IMR-90 (cell line): ENCODE data around the gene SF3B3. TPM values are rescaled to one million over a fixed set of nuclear protein-coding genes. Genes with fewer than 3 reads are reported as not detected.

Experiments used
- ATAC-seq: fragments of 200-7000 bp; cut with Tn5 transposase; 2 replicates; pipeline ENCODE4 v1.9.1; 2020; ENCODE audit warnings: low read depth, mild to moderate bottlenecking, moderate library complexity
- BruUV-seq: library from RNA; stranded (reverse); fragments of 400-500 nt; replicated peaks from 2 replicates; lab custom pipeline; 2021; lab: Mats Ljungman, UMichigan
- CTCF ChIA-PET: fragments of 300-600 bp; formaldehyde crosslinking; extraction: SDS; loops from one replicate; lab custom pipeline; 2021; ENCODE audit warnings: antibody characterized with exemption; lab: Yijun Ruan, JAX
- POLR2A ChIA-PET: fragments of 300-600 bp; sonication (Branson Sonifier 250); formaldehyde crosslinking; loops from one replicate; lab custom pipeline; 2022; ENCODE audit warnings: antibody characterized with exemption; ENCODE audit not compliant: unreplicated experiment; lab: Charles Lee
- DNase-seq: peaks from one replicate; pipeline ENCODE4 v3.0.0; 2013
- H2AFZ ChIP-seq: replicated peaks from 2 replicates; pipeline ENCODE3; 2013; ENCODE audit warnings: low read length, mild to moderate bottlenecking; ENCODE audit not compliant: poor library complexity
- H2AK5ac ChIP-seq: 2 replicates; pipeline ENCODE4 v1.6.1; 2013; ENCODE audit warnings: low read depth, low read length, inconsistent platforms
- H2AK9ac ChIP-seq: replicated peaks from 2 replicates; pipeline ENCODE3; 2013; ENCODE audit warnings: mild to moderate bottlenecking, low read depth, low read length, moderate library complexity; ENCODE audit not compliant: poor library complexity
- H2BK120ac ChIP-seq: 2 replicates; pipeline ENCODE4 v1.6.1; 2013; ENCODE audit warnings: low read depth, low read length, inconsistent platforms
- H2BK15ac ChIP-seq: 3 replicates; pipeline ENCODE4 v1.6.1; 2013; ENCODE audit warnings: low read depth, low read length, inconsistent platforms
- H2BK20ac ChIP-seq: 2 replicates; pipeline ENCODE4 v1.6.1; 2013; ENCODE audit warnings: low read depth, mild to moderate bottlenecking, inconsistent platforms, low read length, moderate library complexity
- H2BK5ac ChIP-seq: 2 replicates; pipeline ENCODE4 v1.6.1; 2013; ENCODE audit warnings: mild to moderate bottlenecking, low read depth, low read length, inconsistent platforms; ENCODE audit not compliant: poor library complexity, severe bottlenecking
- H3K14ac ChIP-seq: replicated peaks from 2 replicates; pipeline ENCODE4 v1.6.1; 2013; ENCODE audit warnings: low read depth, low read length, inconsistent platforms
- H3K18ac ChIP-seq: 2 replicates; pipeline ENCODE4 v1.6.1; 2013; ENCODE audit warnings: low read depth, low read length, control low read depth
- H3K23ac ChIP-seq: 2 replicates; pipeline ENCODE4 v1.6.1; 2013; ENCODE audit warnings: low read depth, low read length, inconsistent platforms
- H3K27ac ChIP-seq: 2 replicates; pipeline ENCODE4 v1.5.1; 2013; ENCODE audit warnings: mild to moderate bottlenecking, control low read depth, low read length; ENCODE audit not compliant: insufficient read depth
- H3K27me3 ChIP-seq: 2 replicates; pipeline ENCODE4 v1.6.1; 2013; ENCODE audit warnings: low read length; ENCODE audit not compliant: control insufficient read depth, insufficient read depth
- H3K36me3 ChIP-seq: 2 replicates; pipeline ENCODE4 v1.6.1; 2013; ENCODE audit warnings: low read length, mixed read lengths; ENCODE audit not compliant: control insufficient read depth, insufficient read depth
- H3K4ac ChIP-seq: 2 replicates; pipeline ENCODE4 v1.6.1; 2013; ENCODE audit warnings: low read depth, low read length, inconsistent platforms
- H3K4me1 ChIP-seq: 2 replicates; pipeline ENCODE4 v1.6.1; 2013; ENCODE audit warnings: low read length, mixed read lengths; ENCODE audit not compliant: control insufficient read depth, insufficient read depth
- H3K4me2 ChIP-seq: 2 replicates; pipeline ENCODE4 v1.6.1; 2013; ENCODE audit warnings: low read depth, mild to moderate bottlenecking, control low read depth, low read length, moderate library complexity
- H3K4me3 ChIP-seq: 2 replicates; pipeline ENCODE4 v1.5.1; 2013; ENCODE audit warnings: low read depth, mild to moderate bottlenecking, control low read depth, low read length, moderate library complexity; ENCODE audit not compliant: insufficient read depth
- H3K56ac ChIP-seq: 2 replicates; pipeline ENCODE4 v1.6.1; 2013; ENCODE audit warnings: low read length, inconsistent platforms; ENCODE audit not compliant: insufficient read depth; ENCODE audit errors: extremely low read depth
- H3K79me1 ChIP-seq, 2 experiments: 2 replicates each; pipeline ENCODE4 v1.6.1; 2013; ENCODE audit warnings: low read length in 2 of 2, inconsistent platforms in 1 of 2, low read depth in 1 of 2
- H3K9ac ChIP-seq: 2 replicates; pipeline ENCODE4 v1.6.1; 2013; ENCODE audit warnings: low read depth, low read length, control low read depth
- H3K9me1 ChIP-seq: 2 replicates; pipeline ENCODE4 v1.6.1; 2013; ENCODE audit warnings: low read length, inconsistent platforms; ENCODE audit not compliant: insufficient read depth
- H3K9me3 ChIP-seq: 2 replicates; pipeline ENCODE4 v1.6.1; 2013; ENCODE audit warnings: low read length; ENCODE audit not compliant: control insufficient read depth, insufficient read depth
- H4K20me1 ChIP-seq: 2 replicates; pipeline ENCODE4 v1.6.1; 2013; ENCODE audit warnings: low read length, inconsistent platforms; ENCODE audit not compliant: insufficient read depth
- H4K5ac ChIP-seq: 2 replicates; pipeline ENCODE4 v1.6.1; 2013; ENCODE audit warnings: mild to moderate bottlenecking, low read depth, low read length, control low read depth
- H4K8ac ChIP-seq, 2 experiments: 2 replicates each; pipeline ENCODE4 v1.6.1; 2013; ENCODE audit warnings: low read depth in 2 of 2, low read length in 2 of 2, control low read depth in 1 of 2, inconsistent platforms in 1 of 2
- H4K91ac ChIP-seq: 2 replicates; pipeline ENCODE4 v1.6.1; 2013; ENCODE audit warnings: low read depth, low read length, inconsistent platforms; ENCODE audit not compliant: insufficient read depth
- BHLHE40 ChIP-seq: fragments of 150-350 bp; IDR thresholded peaks from 2 replicates; pipeline ENCODE4 v1.6.1; 2016; ENCODE audit warnings: mild to moderate bottlenecking, low read depth, low read length
- CEBPB ChIP-seq: IDR thresholded peaks from 2 replicates; pipeline ENCODE4 v1.6.1; 2012; ENCODE audit warnings: low read depth, low read length, improper control_type of control experiment
- CHD1 ChIP-seq: IDR thresholded peaks from 2 replicates; pipeline ENCODE4 v1.6.1; 2012; ENCODE audit warnings: low read depth, low read length, improper control_type of control experiment
- FOS ChIP-seq: fragments of 150-350 bp; IDR thresholded peaks from 2 replicates; pipeline ENCODE4 v1.6.1; 2016; ENCODE audit warnings: low read depth, low read length
- MAFK ChIP-seq: IDR thresholded peaks from 2 replicates; pipeline ENCODE4 v1.6.1; 2012; ENCODE audit warnings: low read depth, low read length, improper control_type of control experiment
- MAZ ChIP-seq: IDR thresholded peaks from 2 replicates; pipeline ENCODE4 v1.6.1; 2012; ENCODE audit warnings: low read depth, mild to moderate bottlenecking, low read length, improper control_type of control experiment, moderate library complexity, borderline replicate concordance
- MXI1 ChIP-seq: IDR thresholded peaks from 2 replicates; pipeline ENCODE4 v1.6.1; 2012; ENCODE audit warnings: low read depth, mild to moderate bottlenecking, low read length, moderate library complexity, borderline replicate concordance
- NFE2L2 ChIP-seq: fragments of 150-350 bp; IDR thresholded peaks from 2 replicates; pipeline ENCODE4 v1.6.1; 2016; ENCODE audit warnings: low read depth, mild to moderate bottlenecking, low read length
- POLR2A ChIP-seq: IDR thresholded peaks from 2 replicates; pipeline ENCODE4 v1.6.1; 2012; ENCODE audit warnings: mild to moderate bottlenecking, low read depth, low read length
- RAD21 ChIP-seq: IDR thresholded peaks from 2 replicates; pipeline ENCODE4 v1.6.1; 2012; ENCODE audit warnings: low read length, improper control_type of control experiment
- RCOR1 ChIP-seq: IDR thresholded peaks from 2 replicates; pipeline ENCODE4 v1.6.1; 2012; ENCODE audit warnings: mild to moderate bottlenecking, low read length, improper control_type of control experiment; ENCODE audit not compliant: insufficient replicate concordance
- RFX5 ChIP-seq: IDR thresholded peaks from 2 replicates; pipeline ENCODE4 v1.8.0; 2012; ENCODE audit warnings: low read depth, mild to moderate bottlenecking, low read length, moderate library complexity
- SMC3 ChIP-seq: fragments of 150-350 bp; IDR thresholded peaks from 2 replicates; pipeline ENCODE4 v1.6.1; 2016; ENCODE audit warnings: low read depth, mild to moderate bottlenecking, antibody characterized with exemption, low read length, moderate library complexity
- WGBS, 2 experiments: methylation state at CpG; one replicate each; pipeline versions ENCODE4 v1.1.5 to v1.1.7; 2013; ENCODE audit warnings: missing lambda C conversion rate in 2 of 2; ENCODE audit not compliant: insufficient read length in 1 of 2; ENCODE audit errors: extremely low coverage in 2 of 2; 5-methylcytosine and 5-hydroxymethylcytosine counted together
- dilution Hi-C: fragments of 300-500 bp; cut with HindIII; formaldehyde crosslinking; loops from one replicate; pipeline ENCODE4 v1.14.3; 2018; ENCODE audit warnings: low sequenced_read_pairs; ENCODE audit not compliant: unreplicated experiment
- in situ Hi-C: fragments of 300-500 bp; cut with MboI; formaldehyde crosslinking; loops from 3 replicates; pipeline ENCODE4 v1.14.3; 2019; ENCODE audit warnings: low sequenced_read_pairs, inconsistent platforms, mixed read lengths
- intact Hi-C: fragments of 100-400 bp; cut with micrococcal nuclease; formaldehyde crosslinking; loops from 2 replicates; pipeline ENCODE4 v1.10.0; 2022
- polyA plus RNA-seq, 3 experiments: library from polyadenylated mRNA; depleted of rRNA; stranded (reverse); fragments of >200 nt; gene quantifications; 2 replicates each; pipeline ENCODE4 v1.2.3, GENCODE V29; 2012; ENCODE audit warnings: low replicate concordance in 1 of 3
- total RNA-seq: library from RNA; depleted of rRNA; stranded (reverse); fragments of >200 nt; gene quantifications from 2 replicates; pipeline ENCODE4 v1.2.3, GENCODE V29; 2012
- TF ChIP-seq, protein P1 (sequence below): fragments of 150-350 bp; IDR thresholded peaks from 2 replicates; pipeline ENCODE4 v1.6.1; 2016; ENCODE audit warnings: low read depth, mild to moderate bottlenecking, low read length, moderate library complexity, borderline replicate concordance
- TF ChIP-seq, protein P2 (sequence below): fragments of 150-350 bp; IDR thresholded peaks from 2 replicates; pipeline ENCODE4 v1.6.1; 2017; ENCODE audit warnings: mild to moderate bottlenecking, antibody characterized with exemption, low read length, low read depth
- TF ChIP-seq, protein P3 (sequence below): conservative IDR thresholded peaks from 2 replicates; pipeline ENCODE4 v1.5.1; 2012; ENCODE audit warnings: mild to moderate bottlenecking, low read depth, low read length, improper control_type of control experiment

SF3B3 gene
- total and polyA plus RNA-seq, 2 of the 4 experiments (the other 2 are of a cell fraction) = 97.9 to 134 TPM

DNA sequence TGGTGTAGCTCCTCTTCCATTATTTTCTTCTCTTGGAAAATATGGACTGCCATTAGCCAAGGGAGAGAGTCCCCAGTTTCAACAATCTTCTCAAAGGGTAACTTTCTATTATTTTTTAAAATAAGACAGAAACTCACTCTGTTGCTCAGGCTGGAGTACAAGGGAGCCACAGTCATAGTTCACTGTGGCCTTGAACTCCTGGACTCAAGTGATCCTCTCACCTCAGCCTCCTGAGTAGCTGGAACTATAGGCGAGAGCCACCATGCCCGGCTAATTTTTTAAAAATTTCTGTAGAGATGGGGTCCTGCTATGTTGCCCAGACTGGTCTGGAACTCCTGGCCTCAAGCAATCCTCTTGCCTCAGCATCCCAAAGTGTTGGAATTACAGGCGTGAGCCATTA lies 13.4 kb upstream of the SF3B3 start:
- H2BK120ac ChIP-seq = no peak overlapping the region
- dilution Hi-C loops = no loop called here
- peaks cover 4% of the 10 kb centered on the region for H3K9me1 ChIP-seq
- peaks cover 0 to 4% of the 10 kb centered on the region in 2 experiments; a peak in 1 of 4 replicates for H3K79me1 ChIP-seq
- no peak overlapping the region for H4K5ac ChIP-seq
- no peak overlapping the region for H4K8ac ChIP-seq
- H3K56ac ChIP-seq = no peak overlapping the region
- no peak overlapping the region for H3K4ac ChIP-seq
- H2BK20ac ChIP-seq = no peak overlapping the region
- intact Hi-C loops = no loop called here
- ATAC-seq (no peak), DNase-seq (no peak)
- no peak overlapping the region for H3K27ac ChIP-seq
- H2BK5ac ChIP-seq = no peak overlapping the region
- H3K23ac ChIP-seq = no peak overlapping the region
- H3K27me3 ChIP-seq = no peaks in the 10 kb centered on the region
- H2AK9ac ChIP-seq = no peak overlapping the region
- no peak overlapping the region for H3K4me3 ChIP-seq
- H4K91ac ChIP-seq = no peak overlapping the region
- ChIA-PET CTCF (no interaction called here), POLR2A (no interaction called here)
- H3K14ac ChIP-seq = no peak overlapping the region
- no peak overlapping the region for H3K18ac ChIP-seq
- no peak overlapping the region for H3K9ac ChIP-seq
- no peak overlapping the region for H2AK5ac ChIP-seq
- TF ChIP-seq MAZ = no peak
- no peak for TF ChIP-seq CEBPB
- no peak for TF ChIP-seq POLR2A
- TF ChIP-seq FOS = no peak
- no peak for TF ChIP-seq NFE2L2
- TF ChIP-seq, protein P1, sequence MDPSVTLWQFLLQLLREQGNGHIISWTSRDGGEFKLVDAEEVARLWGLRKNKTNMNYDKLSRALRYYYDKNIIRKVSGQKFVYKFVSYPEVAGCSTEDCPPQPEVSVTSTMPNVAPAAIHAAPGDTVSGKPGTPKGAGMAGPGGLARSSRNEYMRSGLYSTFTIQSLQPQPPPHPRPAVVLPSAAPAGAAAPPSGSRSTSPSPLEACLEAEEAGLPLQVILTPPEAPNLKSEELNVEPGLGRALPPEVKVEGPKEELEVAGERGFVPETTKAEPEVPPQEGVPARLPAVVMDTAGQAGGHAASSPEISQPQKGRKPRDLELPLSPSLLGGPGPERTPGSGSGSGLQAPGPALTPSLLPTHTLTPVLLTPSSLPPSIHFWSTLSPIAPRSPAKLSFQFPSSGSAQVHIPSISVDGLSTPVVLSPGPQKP = no peak
- TF ChIP-seq, protein P2, sequence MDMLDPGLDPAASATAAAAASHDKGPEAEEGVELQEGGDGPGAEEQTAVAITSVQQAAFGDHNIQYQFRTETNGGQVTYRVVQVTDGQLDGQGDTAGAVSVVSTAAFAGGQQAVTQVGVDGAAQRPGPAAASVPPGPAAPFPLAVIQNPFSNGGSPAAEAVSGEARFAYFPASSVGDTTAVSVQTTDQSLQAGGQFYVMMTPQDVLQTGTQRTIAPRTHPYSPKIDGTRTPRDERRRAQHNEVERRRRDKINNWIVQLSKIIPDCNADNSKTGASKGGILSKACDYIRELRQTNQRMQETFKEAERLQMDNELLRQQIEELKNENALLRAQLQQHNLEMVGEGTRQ = no peak
- no peak for TF ChIP-seq RFX5
- no peak for TF ChIP-seq BHLHE40
- no peak for TF ChIP-seq RCOR1
- no peak for TF ChIP-seq MAFK
- TF ChIP-seq, protein P3, sequence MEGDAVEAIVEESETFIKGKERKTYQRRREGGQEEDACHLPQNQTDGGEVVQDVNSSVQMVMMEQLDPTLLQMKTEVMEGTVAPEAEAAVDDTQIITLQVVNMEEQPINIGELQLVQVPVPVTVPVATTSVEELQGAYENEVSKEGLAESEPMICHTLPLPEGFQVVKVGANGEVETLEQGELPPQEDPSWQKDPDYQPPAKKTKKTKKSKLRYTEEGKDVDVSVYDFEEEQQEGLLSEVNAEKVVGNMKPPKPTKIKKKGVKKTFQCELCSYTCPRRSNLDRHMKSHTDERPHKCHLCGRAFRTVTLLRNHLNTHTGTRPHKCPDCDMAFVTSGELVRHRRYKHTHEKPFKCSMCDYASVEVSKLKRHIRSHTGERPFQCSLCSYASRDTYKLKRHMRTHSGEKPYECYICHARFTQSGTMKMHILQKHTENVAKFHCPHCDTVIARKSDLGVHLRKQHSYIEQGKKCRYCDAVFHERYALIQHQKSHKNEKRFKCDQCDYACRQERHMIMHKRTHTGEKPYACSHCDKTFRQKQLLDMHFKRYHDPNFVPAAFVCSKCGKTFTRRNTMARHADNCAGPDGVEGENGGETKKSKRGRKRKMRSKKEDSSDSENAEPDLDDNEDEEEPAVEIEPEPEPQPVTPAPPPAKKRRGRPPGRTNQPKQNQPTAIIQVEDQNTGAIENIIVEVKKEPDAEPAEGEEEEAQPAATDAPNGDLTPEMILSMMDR = no peak
- no peak for TF ChIP-seq SMC3
- TF ChIP-seq RAD21 = no peak
- TF ChIP-seq MXI1 = no peak
- no peak for TF ChIP-seq CHD1
- H3K4me1 ChIP-seq = no peaks in the 10 kb centered on the region; the same call in 1 of the 2 replicates
- H4K20me1 ChIP-seq = no peaks in the 10 kb centered on the region
- H3K36me3 ChIP-seq = peaks cover 43% of the 10 kb centered on the region
- in situ Hi-C loops = no loop called here
- H3K4me2 ChIP-seq = no peak overlapping the region
- no TSS peak for BruUV-seq
- H2AFZ ChIP-seq = no peak overlapping the region
- no CpG with 5 or more reads among the region's 3 CpGs for WGBS, 2 experiments
- no peak overlapping the region for H2BK15ac ChIP-seq
- no peaks in the 10 kb centered on the region for H3K9me3 ChIP-seq
